Dendritic cell treated with granulocyte-macrophage colony-stimulating factor and Interleukin-4, amounts not matched to agents 40 ng/mL and 50 ng/mL, for 4 days (primary cell): ENCODE measurements around the gene MRTFB.
"Not testable (repeated sequence)": the region's sequence is repeated elsewhere in the genome, so short reads cannot be mapped to it uniquely, and the experiment has no call there.

Experiments
- H3K27ac Mint-ChIP-seq: one replicate; pipeline ENCODE4 v1.8.0; 2022; ENCODE audit warnings: mild to moderate bottlenecking, mixed read lengths
- H3K27me3 Mint-ChIP-seq: one replicate; pipeline ENCODE4 v1.8.0; 2022; ENCODE audit warnings: mild to moderate bottlenecking, mixed read lengths
- H3K36me3 Mint-ChIP-seq: one replicate; pipeline ENCODE4 v1.8.0; 2022; ENCODE audit warnings: low read depth, mixed read lengths
- H3K4me1 Mint-ChIP-seq: one replicate; pipeline ENCODE4 v1.8.0; 2022; ENCODE audit warnings: low read depth, mixed read lengths
- H3K4me3 Mint-ChIP-seq: one replicate; pipeline ENCODE4 v1.8.0; 2022; ENCODE audit warnings: mild to moderate bottlenecking, moderate library complexity, mixed read lengths
- H3K9me3 Mint-ChIP-seq: one replicate; pipeline ENCODE4 v1.8.0; 2022; ENCODE audit warnings: mixed read lengths
- intact Hi-C: fragments of 100-400 bp; cut with micrococcal nuclease; formaldehyde crosslinking; loops from one replicate; pipeline ENCODE4 v1.15.0; 2022

Gene MRTFB

GRCh38 chr16:14047121-14047859 lies 23.8 kb upstream of the MRTFB start:
- H3K27me3 Mint-ChIP-seq = peaks cover 17% of the 10 kb centered on the region
- H3K27ac Mint-ChIP-seq, H3K9me3 Mint-ChIP-seq, H3K36me3 Mint-ChIP-seq, H3K4me3 Mint-ChIP-seq, intact Hi-C loops: not testable (repeated sequence)
- H3K4me1 Mint-ChIP-seq = peaks cover 12% of the 10 kb centered on the region

- Mint-ChIP-seq H3K27me3 (peaks cover 10% of the 10 kb centered on the region), H3K4me3 (no peak overlapping the region), H3K36me3 (no peaks in the 10 kb centered on the region)
These were observed 20.7 kb upstream of the MRTFB start for GRCh38 chr16:14050291-14051027.

GRCh38 chr16:14051103-14051729 lies 19.9 kb upstream of the MRTFB start:
- H3K27me3 Mint-ChIP-seq = peaks cover 11% of the 10 kb centered on the region
- H3K27ac Mint-ChIP-seq = no peak overlapping the region
- H3K4me1 Mint-ChIP-seq = peaks cover 10% of the 10 kb centered on the region
- peaks cover 4% of the 10 kb centered on the region for H3K9me3 Mint-ChIP-seq
- no peaks in the 10 kb centered on the region for H3K36me3 Mint-ChIP-seq
- intact Hi-C loops = no loop called here
- no peak overlapping the region for H3K4me3 Mint-ChIP-seq

More at GRCh38 chr16:14050291-14051027, 20.7 kb upstream of the MRTFB start:
- H3K27ac Mint-ChIP-seq = no peak overlapping the region
- intact Hi-C loops = no loop called here
- no peaks in the 10 kb centered on the region for H3K9me3 Mint-ChIP-seq
- peaks cover 12% of the 10 kb centered on the region for H3K4me1 Mint-ChIP-seq

- Mint-ChIP-seq H3K36me3 (no peaks in the 10 kb centered on the region), H3K27me3 (peaks cover 30% of the 10 kb centered on the region)
These were observed 14.1 kb upstream of the MRTFB start for GRCh38 chr16:14056970-14057369.

GRCh38 chr16:14057878-14058382 lies 13.2 kb upstream of the MRTFB start:
- Mint-ChIP-seq H3K27ac (no peak overlapping the region), H3K27me3 (peaks cover 30% of the 10 kb centered on the region), H3K4me1 (no peaks in the 10 kb centered on the region), H3K4me3 (no peak overlapping the region), H3K36me3 (no peaks in the 10 kb centered on the region), H3K9me3 (peaks cover 15% of the 10 kb centered on the region)
- intact Hi-C loops = no loop called here

More at GRCh38 chr16:14056970-14057369, 14.1 kb upstream of the MRTFB start:
- Mint-ChIP-seq H3K27ac (no peak overlapping the region), H3K9me3 (peaks cover 15% of the 10 kb centered on the region), H3K4me1 (no peaks in the 10 kb centered on the region), H3K4me3 (no peak overlapping the region)
- intact Hi-C loops = no loop called here

GRCh38 chr16:14061732-14062259 lies 9.3 kb upstream of the MRTFB start:
- peaks cover 5% of the 10 kb centered on the region for H3K9me3 Mint-ChIP-seq
- H3K27ac Mint-ChIP-seq = no peak overlapping the region
- no peak overlapping the region for H3K4me3 Mint-ChIP-seq
- H3K36me3 Mint-ChIP-seq = no peaks in the 10 kb centered on the region
- H3K27me3 Mint-ChIP-seq = peaks cover 24% of the 10 kb centered on the region
- H3K4me1 Mint-ChIP-seq = no peaks in the 10 kb centered on the region
- intact Hi-C loops = no loop called here

GRCh38 chr16:14062261-14062660 lies 8.9 kb upstream of the MRTFB start:
- H3K27ac Mint-ChIP-seq = no peak overlapping the region
- intact Hi-C loops = no loop called here
- peaks cover 21% of the 10 kb centered on the region for H3K27me3 Mint-ChIP-seq
- H3K36me3 Mint-ChIP-seq = no peaks in the 10 kb centered on the region
- peaks cover under 1% of the 10 kb centered on the region for H3K9me3 Mint-ChIP-seq
- no peak overlapping the region for H3K4me3 Mint-ChIP-seq
- H3K4me1 Mint-ChIP-seq = no peaks in the 10 kb centered on the region

- no peak overlapping the region for H3K4me3 Mint-ChIP-seq
- H3K4me1 Mint-ChIP-seq = no peaks in the 10 kb centered on the region
- H3K27ac Mint-ChIP-seq = no peak overlapping the region
- H3K36me3 Mint-ChIP-seq = no peaks in the 10 kb centered on the region
- intact Hi-C loops = no loop called here
- H3K27me3 Mint-ChIP-seq = peaks cover 18% of the 10 kb centered on the region
- no peaks in the 10 kb centered on the region for H3K9me3 Mint-ChIP-seq
These were observed 7.2 kb upstream of the MRTFB start for GRCh38 chr16:14063618-14064581.

- Mint-ChIP-seq H3K27me3 (peaks cover 28% of the 10 kb centered on the region), H3K36me3 (peaks cover 6% of the 10 kb centered on the region), H3K27ac (no peak overlapping the region), H3K9me3 (no peaks in the 10 kb centered on the region), H3K4me1 (peaks cover 11% of the 10 kb centered on the region), H3K4me3 (no peak overlapping the region)
- intact Hi-C loops = loop anchor here (5.0 to 10.0 kb wide), 2 partner anchors 65 to 138 kb away; no protein-coding TSS in a partner anchor
These were observed 1.3 kb upstream of the MRTFB start for GRCh38 chr16:14069818-14070217.

GRCh38 chr16:14070555-14070876 lies 603 bp upstream of the MRTFB start:
- Mint-ChIP-seq H3K27ac (peak overlapping the region; percentile 87), H3K27me3 (peaks cover 28% of the 10 kb centered on the region), H3K4me1 (peaks cover 11% of the 10 kb centered on the region), H3K36me3 (peaks cover 6% of the 10 kb centered on the region), H3K4me3 (peak overlapping the region; percentile 89), H3K9me3 (no peaks in the 10 kb centered on the region)
- intact Hi-C loops = loop anchor here (5.0 to 10.0 kb wide), 2 partner anchors 66 to 138 kb away; no protein-coding TSS in a partner anchor

- intact Hi-C loops = loop anchor here (5.0 to 10.0 kb wide), 2 partner anchors 67 to 139 kb away; no protein-coding TSS in a partner anchor
- H3K36me3 Mint-ChIP-seq = peaks cover 6% of the 10 kb centered on the region
- peak overlapping the region; percentile 87 for H3K27ac Mint-ChIP-seq
- H3K9me3 Mint-ChIP-seq = no peaks in the 10 kb centered on the region
- H3K4me1 Mint-ChIP-seq = peaks cover 11% of the 10 kb centered on the region
- H3K4me3 Mint-ChIP-seq = peak overlapping the region; percentile 83
- peaks cover 26% of the 10 kb centered on the region for H3K27me3 Mint-ChIP-seq
These were observed 605 bp downstream of the MRTFB start for GRCh38 chr16:14071576-14072271.

GRCh38 chr16:14072360-14072759 lies 1.2 kb downstream of the MRTFB start:
- Mint-ChIP-seq H3K4me3 (peak overlapping the region; percentile 83), H3K27me3 (peaks cover 26% of the 10 kb centered on the region), H3K36me3 (peaks cover 6% of the 10 kb centered on the region), H3K9me3 (no peaks in the 10 kb centered on the region), H3K4me1 (peaks cover 11% of the 10 kb centered on the region), H3K27ac (no peak overlapping the region)
- intact Hi-C loops = loop anchor here (5.0 to 10.0 kb wide), 2 partner anchors 68 to 140 kb away; no protein-coding TSS in a partner anchor
